Keratinocyte (primary cell): Measurements from ENCODE around the gene SCN8A.

Experiments used
- EZH2 ChIP-seq: IDR thresholded peaks from one replicate; pipeline ENCODE4 v1.6.1; 2012; ENCODE audit warnings: inconsistent platforms, mild to moderate bottlenecking, low read length, moderate library complexity
- TF ChIP-seq, protein P1 (sequence below), 3 experiments: IDR thresholded peaks in 1 of 3; conservative IDR thresholded peaks in 1 of 3; optimal IDR thresholded peaks in 1 of 3; 2 replicates in 2 of 3; 3 replicates in 1 of 3; pipeline versions ENCODE3 to v1.5.1; 2011; ENCODE audit warnings: low read length in 3 of 3, mild to moderate bottlenecking in 3 of 3, moderate library complexity in 2 of 3, control low read depth in 1 of 3, inconsistent platforms in 1 of 3; ENCODE audit not compliant: insufficient read depth in 2 of 3; ENCODE audit errors: extremely low read depth in 1 of 3

DNA sequence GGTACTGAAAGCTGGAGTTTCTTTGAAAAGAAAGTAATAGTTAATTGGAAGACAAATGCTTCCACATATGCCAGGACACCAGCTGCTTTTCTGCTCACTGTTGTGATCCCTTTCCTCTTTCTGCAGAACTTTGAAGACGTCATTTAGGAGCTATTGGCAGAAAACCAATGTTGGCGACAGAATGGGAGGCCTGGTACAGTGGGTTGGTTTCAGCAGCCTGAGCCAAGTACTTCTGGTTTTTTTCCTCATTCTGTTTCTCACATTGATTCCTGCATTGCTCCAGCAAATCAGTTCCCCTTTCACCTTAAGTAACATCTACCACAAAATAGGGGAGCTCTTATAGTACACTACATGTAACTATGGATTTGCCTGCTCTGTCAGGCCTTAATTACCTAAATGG is 160.6 kb downstream of the SCN8A start:
- TF ChIP-seq, protein P1, sequence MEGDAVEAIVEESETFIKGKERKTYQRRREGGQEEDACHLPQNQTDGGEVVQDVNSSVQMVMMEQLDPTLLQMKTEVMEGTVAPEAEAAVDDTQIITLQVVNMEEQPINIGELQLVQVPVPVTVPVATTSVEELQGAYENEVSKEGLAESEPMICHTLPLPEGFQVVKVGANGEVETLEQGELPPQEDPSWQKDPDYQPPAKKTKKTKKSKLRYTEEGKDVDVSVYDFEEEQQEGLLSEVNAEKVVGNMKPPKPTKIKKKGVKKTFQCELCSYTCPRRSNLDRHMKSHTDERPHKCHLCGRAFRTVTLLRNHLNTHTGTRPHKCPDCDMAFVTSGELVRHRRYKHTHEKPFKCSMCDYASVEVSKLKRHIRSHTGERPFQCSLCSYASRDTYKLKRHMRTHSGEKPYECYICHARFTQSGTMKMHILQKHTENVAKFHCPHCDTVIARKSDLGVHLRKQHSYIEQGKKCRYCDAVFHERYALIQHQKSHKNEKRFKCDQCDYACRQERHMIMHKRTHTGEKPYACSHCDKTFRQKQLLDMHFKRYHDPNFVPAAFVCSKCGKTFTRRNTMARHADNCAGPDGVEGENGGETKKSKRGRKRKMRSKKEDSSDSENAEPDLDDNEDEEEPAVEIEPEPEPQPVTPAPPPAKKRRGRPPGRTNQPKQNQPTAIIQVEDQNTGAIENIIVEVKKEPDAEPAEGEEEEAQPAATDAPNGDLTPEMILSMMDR (optimal IDR thresholded peaks at IDR 0.05 in 1 of 3, IDR thresholded peaks at IDR 0.05 in 1 of 3, conservative IDR thresholded peaks at IDR 0.05 in 1 of 3; ENCODE audit: extremely low read depth in 1 of 3, insufficient read depth in 2 of 3, low read length in 3 of 3), result no peak
- no peak for TF ChIP-seq EZH2
